T47D (cell line): ENCODE data around the gene MYOG.

ENCODE experiments used
- DNase-seq, 2 experiments: peaks; one replicate each; pipeline versions ENCODE4 v3.0.0 to v3.0.0-alpha.2; 2011 to 2012; ENCODE audit warnings: low read depth in 1 of 2, low spot score in 1 of 2
- JUND ChIP-seq: IDR thresholded peaks from 2 replicates; pipeline ENCODE4 v1.6.1; 2012; ENCODE audit warnings: low read depth
- in situ Hi-C: cut with HindIII; loops from 2 replicates; pipeline ENCODE4 v1.10.0; 2016; ENCODE audit warnings: low sequenced_read_pairs, low pct_unique_long_range_greater_than_20kb

Gene MYOG

GRCh38 chr1:203072002-203072602 is 13.7 kb downstream of the MYOG start:
- in situ Hi-C loops: no loop called here
- no peak for TF ChIP-seq JUND
- DNase-seq: no peak

DNA sequence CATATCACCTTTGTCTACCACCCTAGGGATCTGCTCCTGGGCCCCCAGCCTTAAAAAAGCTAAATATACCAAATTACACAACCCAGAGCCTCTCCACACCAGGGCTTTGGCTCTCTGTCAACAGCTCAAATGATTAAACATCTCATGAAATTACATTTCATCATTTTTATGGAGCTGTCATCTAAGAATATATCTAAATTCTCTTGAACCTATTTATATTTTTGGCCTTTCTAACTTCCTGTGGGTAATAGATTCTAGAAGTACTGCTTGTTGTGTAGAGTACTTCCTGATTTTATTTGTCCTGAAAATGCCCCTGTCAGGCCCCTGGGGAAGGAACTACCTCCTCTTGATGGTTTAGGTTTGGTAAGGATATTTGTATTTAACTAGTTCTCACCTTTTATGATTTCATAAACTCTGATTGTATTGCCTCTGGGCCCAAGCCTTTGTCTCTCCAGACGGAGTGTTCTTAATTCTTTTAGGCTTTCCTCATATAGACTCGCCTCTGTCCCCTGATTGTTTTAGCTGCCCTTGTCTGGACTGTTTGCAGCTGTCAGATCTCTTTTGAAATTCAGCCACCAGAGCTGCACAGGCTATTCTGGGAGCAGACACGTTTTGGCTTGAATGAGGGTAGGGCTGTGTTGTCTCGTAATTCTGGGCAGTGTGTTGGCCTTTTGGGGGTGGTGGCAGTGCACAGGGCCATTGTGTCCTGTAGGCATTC is 16.6 kb downstream of the MYOG start:
- DNase-seq: no peak
- no peak for TF ChIP-seq JUND
- in situ Hi-C loops: no loop called here

- no peak for TF ChIP-seq JUND
- in situ Hi-C loops: no loop called here
Observed at GRCh38 chr1:203066965-203067364, 18.8 kb downstream of the MYOG start.

GRCh38 chr1:203065986-203066385 is 19.8 kb downstream of the MYOG start:
- TF ChIP-seq JUND: no peak
- in situ Hi-C loops: no loop called here
- no peak for DNase-seq

More at GRCh38 chr1:203066965-203067364, 18.8 kb downstream of the MYOG start:
- DNase-seq: no peak

GRCh38 chr1:203065191-203065590 is 20.6 kb downstream of the MYOG start:
- TF ChIP-seq JUND: no peak
- in situ Hi-C loops: no loop called here

DNA sequence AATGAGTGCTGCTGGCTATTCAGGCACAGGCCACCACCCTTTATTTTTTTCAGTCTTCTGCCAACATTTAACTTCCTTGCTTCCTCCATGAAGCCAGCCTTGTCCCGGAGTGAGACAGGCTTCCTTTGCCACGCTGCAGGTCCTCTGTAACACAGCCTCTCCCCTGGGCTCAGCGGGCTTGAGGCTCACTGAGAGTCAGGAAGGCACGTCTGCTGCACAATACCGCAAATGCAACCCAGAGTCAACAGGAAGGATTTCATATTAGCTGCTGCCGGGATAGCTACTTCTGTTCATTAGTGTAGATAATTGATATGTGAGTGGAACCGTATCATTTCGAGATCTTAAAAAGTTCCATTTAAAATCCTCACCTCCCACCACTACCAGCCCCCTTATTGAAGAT is 22.5 kb downstream of the MYOG start:
- TF ChIP-seq JUND: no peak
- DNase-seq: no peak
- in situ Hi-C loops: no loop called here

More at GRCh38 chr1:203065191-203065590, 20.6 kb downstream of the MYOG start:
- DNase-seq: no peak

- in situ Hi-C loops: no loop called here
- no peak for TF ChIP-seq JUND
- DNase-seq: no peak
Observed at GRCh38 chr1:203060115-203060514, 25.7 kb downstream of the MYOG start.

DNA sequence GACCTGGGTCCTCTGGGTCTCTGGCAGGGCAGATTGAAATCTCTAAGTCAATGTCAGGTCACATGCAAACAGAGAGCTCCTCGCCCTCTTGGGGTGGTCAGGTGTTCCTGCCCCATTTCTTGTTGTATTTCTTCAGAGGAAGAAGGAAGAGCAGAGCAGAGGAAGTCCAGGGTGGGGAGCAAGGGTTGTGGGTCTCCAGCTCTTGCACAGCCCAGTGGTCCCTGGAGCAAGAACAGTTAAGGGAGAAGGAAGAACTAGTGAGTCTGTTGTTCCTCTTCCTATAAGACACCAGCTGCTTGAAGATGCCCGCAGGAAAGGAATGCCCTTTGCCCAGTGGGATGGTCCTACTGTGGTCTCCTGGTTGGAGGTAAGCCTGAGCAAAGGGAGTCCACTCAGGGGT is 26.3 kb downstream of the MYOG start:
- in situ Hi-C loops: no loop called here
- no peak for DNase-seq
- no peak for TF ChIP-seq JUND

GRCh38 chr1:203058676-203058935 is 27.2 kb downstream of the MYOG start:
- in situ Hi-C loops: no loop called here
- no peak for DNase-seq
- TF ChIP-seq JUND: no peak

DNA sequence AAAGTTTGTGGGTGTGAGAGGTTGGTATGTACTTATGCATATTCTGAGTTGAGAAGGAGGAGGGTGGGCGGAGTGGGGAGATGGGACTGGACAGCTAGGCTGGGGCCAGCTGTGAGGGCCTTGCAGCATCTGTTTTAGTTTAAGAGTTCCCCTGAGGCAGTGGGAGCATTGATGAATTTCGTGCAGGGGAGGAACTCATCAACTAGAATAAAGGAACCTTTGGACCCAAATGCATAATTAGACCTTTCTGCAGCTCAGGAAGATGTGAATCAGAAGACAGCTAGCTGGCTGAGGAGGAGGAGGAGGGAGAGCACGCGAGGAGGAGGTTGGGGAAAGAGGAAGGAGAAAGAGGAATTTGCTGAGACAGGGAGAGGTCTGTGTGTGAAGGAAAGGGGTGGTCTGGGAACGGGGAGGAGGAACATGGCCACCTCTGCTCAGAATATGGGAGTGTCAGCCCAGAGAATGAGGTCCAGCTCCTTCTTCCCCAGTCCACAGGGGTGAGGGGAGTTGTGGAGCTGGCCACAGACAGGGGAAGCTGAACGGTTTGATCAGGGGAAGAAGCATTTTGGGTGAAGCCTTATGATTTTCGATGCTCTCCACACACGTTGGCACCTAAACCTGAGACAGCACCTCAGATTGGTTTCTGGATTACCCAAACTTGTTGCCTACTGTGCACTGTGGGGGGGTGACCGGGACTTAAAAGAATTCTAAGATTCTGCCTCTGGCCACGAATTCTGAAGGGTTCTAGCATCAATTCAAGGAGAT is 27.7 kb downstream of the MYOG start:
- no peak for TF ChIP-seq JUND
- DNase-seq: no peak
- in situ Hi-C loops: no loop called here

DNA sequence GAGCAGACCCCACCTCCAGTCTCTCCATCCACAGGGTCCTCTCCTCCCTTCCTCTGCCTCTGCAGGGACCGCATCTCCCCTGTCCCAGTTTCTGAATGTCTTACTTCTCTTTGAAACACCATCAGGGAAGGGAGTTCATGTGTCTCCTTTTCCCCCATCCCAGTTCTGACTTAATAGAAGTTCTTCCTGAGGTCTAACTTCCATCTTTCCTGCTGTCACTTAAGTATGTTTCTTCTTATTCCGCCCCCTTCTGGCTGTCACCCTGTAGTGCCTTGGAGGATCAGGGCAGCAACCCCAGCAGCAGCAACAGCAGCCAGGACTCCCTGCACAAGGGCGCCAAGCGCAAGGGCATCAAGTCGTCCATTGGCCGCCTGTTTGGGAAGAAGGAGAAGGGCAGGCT is 29.3 kb downstream of the MYOG start:
- DNase-seq: no peak
- no peak for TF ChIP-seq JUND
- in situ Hi-C loops: no loop called here

DNA sequence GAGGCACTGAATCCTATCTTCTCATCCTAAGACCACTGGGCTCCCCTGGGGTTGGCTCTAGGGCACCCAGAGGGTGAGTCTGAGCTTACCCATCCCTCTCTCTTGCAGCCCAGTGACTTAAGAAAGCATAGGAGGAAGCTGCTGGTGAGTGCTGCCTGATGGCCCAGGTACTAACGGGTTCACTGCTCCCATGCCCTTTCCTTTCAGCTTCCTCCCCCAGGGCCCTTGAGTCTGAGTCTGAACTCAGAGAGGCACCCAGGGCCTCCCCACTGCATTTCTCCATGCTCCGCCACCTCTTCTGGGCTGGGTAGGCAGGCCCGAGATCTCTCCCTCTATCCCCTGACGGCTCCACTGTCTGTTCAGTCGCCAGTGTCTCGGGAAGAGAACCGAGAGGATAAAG is 29.8 kb downstream of the MYOG start:
- DNase-seq: no peak
- TF ChIP-seq JUND: no peak
- in situ Hi-C loops: no loop called here

GRCh38 chr1:203055161-203055799 is 30.5 kb downstream of the MYOG start:
- no peak for DNase-seq
- TF ChIP-seq JUND: no peak
- in situ Hi-C loops: no loop called here
